ENCODE data around the gene DPYD.

DPYD gene

GRCh38 chr1:97073169-97073568 lies 847.7 kb downstream of the DPYD start:
- DNase-seq: no peak

GRCh38 chr1:97071173-97071572 lies 849.7 kb downstream of the DPYD start:
- no peak for DNase-seq

GRCh38 chr1:97070376-97070775 lies 850.5 kb downstream of the DPYD start:
- no peak for DNase-seq

- DNase-seq: no peak
These were observed 851.5 kb downstream of the DPYD start for GRCh38 chr1:97069312-97069711.

- DNase-seq: no peak
These were observed 854.0 kb downstream of the DPYD start for GRCh38 chr1:97066860-97067259.

- no peak for DNase-seq
These were observed 857.3 kb downstream of the DPYD start for GRCh38 chr1:97063532-97063931.

GRCh38 chr1:97061604-97062003 lies 859.2 kb downstream of the DPYD start:
- DNase-seq: no peak

- DNase-seq: no peak
These were observed 864.4 kb downstream of the DPYD start for GRCh38 chr1:97056386-97056785.

GRCh38 chr1:97053268-97053667 lies 867.6 kb downstream of the DPYD start:
- DNase-seq: no peak

GRCh38 chr1:97051823-97052222 lies 869.0 kb downstream of the DPYD start:
- no peak for DNase-seq

- no peak for DNase-seq
These were observed 870.3 kb downstream of the DPYD start for GRCh38 chr1:97050506-97050905.

- no peak for DNase-seq
These were observed 873.4 kb downstream of the DPYD start for GRCh38 chr1:97047421-97047793.

GRCh38 chr1:97046765-97047420 lies 873.9 kb downstream of the DPYD start:
- DNase-seq: no peak

- DNase-seq: no peak
These were observed 876.6 kb downstream of the DPYD start for GRCh38 chr1:97044159-97044760.

GRCh38 chr1:97042551-97042950 lies 878.3 kb downstream of the DPYD start:
- DNase-seq: no peak

- no peak for DNase-seq
These were observed 879.8 kb downstream of the DPYD start for GRCh38 chr1:97041026-97041425.

GRCh38 chr1:97038410-97038809 lies 882.4 kb downstream of the DPYD start:
- no peak for DNase-seq

GRCh38 chr1:97034651-97035050 lies 886.2 kb downstream of the DPYD start:
- DNase-seq: no peak

GRCh38 chr1:97033949-97034348 lies 886.9 kb downstream of the DPYD start:
- DNase-seq: no peak

Measured in NCI-H2081 treated with DMSO at 0.1 percent for 48 hours (cell line).